Stimulated activated CD4-positive, alpha-beta T cell treated with anti-CD3 and anti-CD28 coated beads, Interleukin-12 subunit alpha, Interleukin-12 subunit beta, amount 100 ng/mL, for 48 hours (primary cell): Measurements from ENCODE around the gene DACH1.

ENCODE experiments used
- DNase-seq, 3 donors: peaks; one replicate each; pipeline ENCODE4 v3.0.0-alpha.2; 2020; ENCODE audit warnings: low read depth in 2 of 3, low spot score in 1 of 3

DACH1 gene

GRCh38 chr13:71714802-71715375 is 152.1 kb downstream of the DACH1 start:
- no peak for DNase-seq

DNA sequence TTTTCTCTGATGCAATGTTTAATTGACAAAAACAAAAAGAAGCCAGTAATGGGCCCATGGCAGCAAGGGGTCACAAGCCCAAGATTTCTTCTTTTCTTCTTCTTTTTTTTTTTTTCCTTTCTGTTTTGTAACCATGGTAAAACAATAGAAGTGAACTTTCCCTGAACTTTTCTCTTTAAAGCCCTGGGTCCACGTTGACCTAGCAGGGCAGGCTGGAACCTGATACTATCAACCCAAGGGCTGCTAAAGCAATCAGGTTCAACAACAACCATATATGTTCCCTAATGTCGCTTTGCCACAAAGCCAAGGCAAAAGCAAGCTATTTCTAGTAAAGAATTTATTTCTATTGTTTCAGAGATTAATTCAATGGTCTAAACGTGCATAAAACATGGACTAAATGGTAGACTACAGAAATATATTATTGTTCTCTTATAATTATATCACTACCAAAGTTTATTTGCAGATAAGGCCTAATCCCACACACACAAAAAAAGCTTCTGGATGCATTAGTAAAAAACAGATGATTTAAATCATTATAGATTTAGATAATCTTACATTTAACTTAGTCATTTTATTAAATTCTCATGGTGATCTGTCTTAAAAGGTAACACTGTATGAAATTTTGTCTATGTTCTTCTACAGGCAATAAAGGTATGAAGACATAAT is 153.9 kb downstream of the DACH1 start:
- no peak for DNase-seq

GRCh38 chr13:71704656-71705055 is 162.3 kb downstream of the DACH1 start:
- no peak for DNase-seq

- no peak for DNase-seq
These were observed 163.9 kb downstream of the DACH1 start for GRCh38 chr13:71703138-71703537.

DNA sequence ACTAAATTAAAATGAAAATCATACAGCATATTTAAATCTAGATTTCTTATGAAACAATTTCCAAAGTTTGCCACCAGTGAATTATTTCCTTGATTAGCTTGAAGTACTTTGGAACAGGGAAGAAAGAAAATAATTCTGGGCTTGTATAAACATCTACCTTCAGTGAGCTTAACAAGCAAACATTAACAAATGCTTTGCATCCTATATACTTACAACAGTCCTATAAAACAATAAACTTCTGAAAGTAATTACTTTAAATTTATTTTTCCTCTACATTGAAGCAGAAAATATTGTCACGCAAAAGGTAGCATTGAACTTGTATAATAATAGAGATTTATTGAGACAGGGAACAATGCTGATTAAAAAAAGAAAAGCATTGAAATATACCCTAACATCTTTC is 164.8 kb downstream of the DACH1 start:
- DNase-seq = no peak

GRCh38 chr13:71701741-71702140 is 165.3 kb downstream of the DACH1 start:
- no peak for DNase-seq

DNA sequence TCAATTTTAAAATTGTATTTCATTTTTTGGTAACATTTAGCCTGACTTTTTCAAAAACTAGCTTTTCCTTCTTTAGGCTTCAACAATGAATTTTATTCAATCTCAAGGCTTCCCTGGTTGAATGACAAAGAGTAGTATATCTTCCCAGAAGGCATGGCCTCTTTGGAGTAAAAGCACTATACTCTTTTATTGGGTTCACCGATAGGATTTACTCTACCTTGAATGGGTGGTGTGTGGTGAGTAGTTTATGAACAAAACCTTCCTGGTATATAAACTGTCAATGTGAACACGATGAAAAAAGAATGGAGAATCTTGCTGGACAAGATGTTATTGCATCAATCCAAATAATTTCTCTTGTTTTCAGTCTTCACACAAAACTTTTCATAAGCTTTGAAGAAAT is 167.7 kb downstream of the DACH1 start:
- DNase-seq = no peak

- DNase-seq = no peak
These were observed 171.3 kb downstream of the DACH1 start for GRCh38 chr13:71695662-71696061.

DNA sequence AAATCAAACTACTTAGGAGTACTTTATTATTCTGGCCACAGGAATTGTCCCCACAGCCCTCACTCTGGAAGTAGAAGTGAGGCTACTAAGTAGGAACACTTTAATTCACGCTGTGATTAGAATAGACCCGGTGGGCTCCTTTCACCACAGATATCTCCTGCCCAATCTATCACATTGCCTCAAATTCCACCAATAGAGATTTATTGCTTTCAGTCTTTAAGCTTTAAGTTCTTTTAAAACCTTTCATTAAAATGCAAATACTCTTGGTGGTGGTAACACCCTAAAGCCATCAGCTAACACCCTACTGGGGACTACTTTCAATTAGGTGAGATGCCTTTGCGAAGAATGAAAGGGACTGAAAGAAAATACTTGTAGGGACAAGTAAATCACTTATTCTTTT is 181.9 kb downstream of the DACH1 start:
- no peak for DNase-seq

- DNase-seq = no peak
These were observed 184.9 kb downstream of the DACH1 start for GRCh38 chr13:71681901-71682613.

GRCh38 chr13:71677124-71677523 is 189.9 kb downstream of the DACH1 start:
- no peak for DNase-seq

DNA sequence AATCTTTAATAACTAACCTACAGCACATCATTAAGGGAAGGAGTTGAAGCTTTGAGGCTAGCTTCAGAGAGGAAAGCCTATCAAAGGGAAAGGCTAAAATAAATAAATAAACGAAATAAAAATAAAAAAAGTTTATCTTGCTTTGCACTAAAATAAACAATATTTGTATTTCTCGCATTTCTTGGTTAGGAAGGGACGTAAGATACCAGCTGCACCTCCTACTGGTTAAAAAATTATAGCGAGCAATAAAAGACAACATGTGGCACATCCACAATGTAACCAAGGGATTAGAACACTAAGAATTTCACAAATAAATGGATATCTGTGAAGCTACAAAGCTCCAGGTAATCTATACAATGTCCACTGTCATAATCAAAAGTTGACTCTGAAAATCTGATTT is 194.5 kb downstream of the DACH1 start:
- no peak for DNase-seq

DNA sequence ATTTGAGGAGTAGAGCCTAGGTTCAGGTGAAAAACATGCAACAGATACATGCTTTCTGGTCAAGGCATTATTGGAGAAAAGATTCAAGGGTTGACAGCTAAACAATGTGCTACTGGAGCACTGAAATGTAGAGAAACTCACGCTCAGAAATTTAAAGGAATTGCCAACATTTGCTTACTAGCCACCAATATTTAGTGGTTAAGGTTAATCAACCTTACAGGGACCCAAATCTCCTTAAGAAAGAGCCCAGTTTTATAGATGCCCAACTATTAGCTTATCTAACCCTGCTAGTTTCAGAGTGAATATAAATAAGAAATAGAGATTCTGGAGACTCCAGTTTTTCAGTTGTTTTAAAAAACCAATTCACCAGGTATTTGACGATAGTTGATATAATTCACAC is 203.6 kb downstream of the DACH1 start:
- no peak for DNase-seq

DNA sequence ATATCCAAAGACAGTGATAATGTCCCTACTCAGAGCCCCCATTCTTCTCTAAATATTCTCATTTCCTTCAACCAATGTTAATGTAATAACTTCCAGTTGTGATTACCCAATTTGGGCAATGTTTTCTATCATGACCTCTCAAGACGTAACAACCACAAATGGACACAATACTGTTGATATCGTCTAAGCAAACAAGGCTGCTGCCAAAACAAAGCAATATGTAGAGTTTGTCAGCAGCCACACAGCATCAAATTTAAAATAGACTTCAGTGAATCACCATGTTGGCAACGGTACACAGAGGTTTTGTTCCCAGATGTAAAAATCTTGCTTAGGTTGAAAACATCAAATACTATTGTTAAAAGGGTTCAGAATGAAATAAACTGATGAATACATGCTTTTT is 205.1 kb downstream of the DACH1 start:
- DNase-seq = no peak

- DNase-seq = no peak
These were observed 207.6 kb downstream of the DACH1 start for GRCh38 chr13:71659404-71659803.

- no peak for DNase-seq
These were observed 221.5 kb downstream of the DACH1 start for GRCh38 chr13:71645467-71645866.

DNA sequence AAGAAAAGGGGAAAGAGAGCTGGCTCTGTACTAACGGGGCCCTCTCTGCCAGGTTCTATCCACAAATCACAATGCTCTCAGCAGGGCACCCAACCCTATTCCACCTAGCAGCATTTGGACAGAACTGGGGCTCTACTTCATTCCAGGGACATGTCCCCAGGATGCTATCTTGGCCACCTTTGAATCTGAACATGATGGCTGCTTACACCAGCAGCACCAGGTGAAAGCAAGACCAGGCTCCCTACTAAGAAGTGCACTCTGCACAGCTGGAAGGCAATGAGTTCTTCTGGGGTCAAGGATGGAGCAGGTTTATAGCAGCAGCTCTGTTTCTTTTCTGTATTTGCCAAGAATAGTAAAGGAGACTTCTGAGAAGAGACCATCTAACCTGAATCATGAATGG is 222.4 kb downstream of the DACH1 start:
- no peak for DNase-seq

GRCh38 chr13:71643448-71643860 is 223.6 kb downstream of the DACH1 start:
- DNase-seq = no peak

DNA sequence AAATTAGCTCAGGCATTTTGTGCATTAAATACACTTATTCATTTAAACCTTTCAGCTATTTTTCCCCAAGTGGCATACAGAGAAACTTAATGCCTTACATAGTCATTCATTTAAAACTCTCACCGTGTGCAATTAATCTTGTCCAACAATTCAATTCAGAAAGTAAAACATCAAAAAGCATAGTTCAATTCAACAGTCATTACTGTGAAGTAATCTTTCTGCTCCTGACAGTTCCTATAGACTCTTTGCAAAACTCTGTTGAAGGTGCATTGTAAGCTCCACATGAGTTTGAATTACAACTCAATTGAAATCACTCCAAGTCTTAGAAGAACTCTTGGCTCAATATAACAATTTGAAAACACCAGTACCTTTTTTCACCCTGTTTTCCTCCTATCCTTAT is 228.3 kb downstream of the DACH1 start:
- no peak for DNase-seq

DNA sequence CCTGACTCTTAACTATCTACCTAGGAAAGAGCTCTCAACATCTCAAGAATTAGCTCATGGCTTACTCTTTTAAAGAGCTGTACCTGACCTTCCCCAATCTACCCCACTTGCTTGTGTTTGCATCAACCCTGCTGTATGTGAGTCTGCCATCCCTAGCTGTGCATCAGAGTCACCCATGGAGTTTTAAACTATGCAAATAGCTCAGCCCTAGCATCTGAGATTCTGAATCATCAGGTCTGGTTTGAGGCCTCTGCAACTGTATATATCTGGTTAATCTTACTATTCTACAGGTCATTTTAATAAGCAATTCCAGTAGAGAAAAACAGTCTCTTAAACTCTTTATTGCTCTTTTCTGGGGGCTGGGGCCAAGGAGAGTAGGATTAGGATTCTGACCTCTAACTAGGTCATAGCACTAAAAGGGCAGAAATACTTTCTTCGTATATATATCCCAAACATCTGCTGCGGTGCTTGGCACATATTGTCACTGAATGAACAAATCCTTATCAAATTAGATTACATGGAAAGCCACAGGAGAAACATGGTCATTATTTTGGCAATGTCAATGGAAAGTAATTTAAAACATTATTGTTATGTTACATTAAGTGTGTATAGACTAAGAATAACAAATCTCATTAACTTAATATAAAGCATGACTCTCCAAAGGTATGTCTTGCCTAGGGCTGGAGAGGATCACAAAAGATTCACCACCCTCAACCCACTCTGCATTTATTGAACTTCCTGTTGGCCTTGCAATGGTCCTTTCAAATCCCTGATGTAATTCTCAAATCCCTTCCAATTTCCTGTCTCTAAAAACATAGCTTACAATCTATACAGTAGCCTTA is 232.2 kb downstream of the DACH1 start:
- no peak for DNase-seq

DNA sequence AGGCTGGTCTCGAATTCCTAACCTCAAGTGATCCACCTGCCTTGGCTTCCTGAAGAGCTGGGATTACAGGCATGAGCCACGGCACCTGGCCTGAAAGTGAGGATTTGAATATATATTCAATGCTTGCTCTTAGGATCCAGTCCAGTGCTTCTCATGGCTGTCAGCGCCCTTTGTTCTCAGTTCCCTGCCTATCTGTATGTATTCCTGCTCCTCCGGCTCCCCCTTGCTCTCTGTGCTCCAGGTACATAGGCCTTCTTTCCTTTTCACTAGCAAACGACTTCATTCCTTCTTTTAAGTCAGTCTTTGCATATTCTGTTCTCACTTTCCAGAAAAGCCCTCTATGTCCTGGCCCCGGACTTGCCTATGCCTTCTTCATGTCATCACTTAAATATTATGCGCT is 232.8 kb downstream of the DACH1 start:
- DNase-seq = no peak

DNA sequence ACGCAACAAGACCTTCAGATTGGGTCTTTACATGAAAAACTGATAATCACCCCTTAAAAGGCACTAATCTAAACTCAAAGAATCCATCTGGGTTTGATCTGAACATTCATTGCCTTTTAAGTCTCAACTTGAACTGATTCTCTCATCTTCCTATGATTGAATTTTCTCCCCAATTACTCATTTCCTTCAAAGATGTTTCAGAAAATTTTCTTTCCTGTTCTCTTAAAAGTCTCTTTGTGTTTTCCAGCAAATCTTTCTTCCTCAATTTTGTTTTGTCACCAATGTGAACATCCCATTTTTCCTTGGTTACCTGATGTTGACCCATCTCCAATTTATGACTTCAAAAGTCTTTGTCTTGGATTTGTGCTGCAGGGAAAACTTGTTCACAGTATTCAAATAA is 234.3 kb downstream of the DACH1 start:
- no peak for DNase-seq
